ENCODE data around the gene TRAPPC4.
A peak's percentile ranks its signal among the peaks of the same experiment; 100 is the strongest.

TRAPPC4 gene

DNA sequence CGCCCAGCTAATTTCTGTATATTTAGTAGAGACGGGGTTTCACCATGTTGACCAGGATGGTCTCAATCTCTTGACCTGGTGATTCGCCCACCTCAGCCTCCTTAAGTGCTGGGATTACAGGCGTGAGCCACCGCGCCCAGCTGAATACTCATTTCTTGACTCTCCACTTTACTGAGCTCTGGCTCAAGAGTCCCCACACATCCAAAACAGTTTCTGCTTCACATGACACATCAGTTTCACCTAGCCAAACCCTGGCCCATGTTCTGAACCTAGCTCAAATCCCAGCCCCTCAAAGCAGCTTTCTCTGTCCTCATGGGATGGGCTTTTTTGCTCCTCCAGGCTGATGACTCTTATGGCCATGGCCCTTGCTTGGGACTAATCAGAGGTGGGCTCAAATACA, 28.6 kb downstream of the TRAPPC4 start:
- TF ChIP-seq CTCF (IDR thresholded peaks at IDR 0.05; ENCODE audit: extremely low read depth, insufficient read depth, missing control alignments): no peak
- no peak for DNase-seq (ENCODE audit: low spot score)
- in situ Hi-C loops (cut with MboI; ENCODE audit: low pct_unique_long_range_greater_than_20kb, low sequenced_read_pairs, unreplicated experiment): no loop called here

DNA sequence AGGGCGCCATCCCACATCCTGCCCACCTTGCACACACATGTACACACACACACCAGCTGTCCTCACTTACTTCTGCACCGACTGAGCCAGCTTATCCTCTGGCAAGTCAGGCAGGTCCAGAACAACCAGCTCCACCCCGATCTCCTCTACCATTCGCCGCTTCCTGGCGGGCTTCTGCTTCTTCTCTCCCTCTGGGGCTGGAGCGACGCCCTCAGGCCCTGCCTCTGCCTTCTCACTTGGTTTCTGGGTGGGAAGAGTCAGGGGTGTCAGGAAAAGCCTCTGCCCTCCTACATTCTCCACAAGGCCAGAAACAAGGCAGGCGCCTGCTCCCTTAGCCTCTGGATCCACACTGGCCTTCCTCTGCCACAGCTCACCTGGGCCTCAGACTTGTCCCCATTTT, 30.1 kb downstream of the TRAPPC4 start:
- DNase-seq (ENCODE audit: low spot score): no peak
- no peak for TF ChIP-seq CTCF (IDR thresholded peaks at IDR 0.05; ENCODE audit: extremely low read depth, insufficient read depth, missing control alignments)
- in situ Hi-C loops (cut with MboI; ENCODE audit: low pct_unique_long_range_greater_than_20kb, low sequenced_read_pairs, unreplicated experiment): no loop called here

GRCh38 chr11:119049081-119049480, 30.5 kb downstream of the TRAPPC4 start:
- TF ChIP-seq CTCF (IDR thresholded peaks at IDR 0.05; ENCODE audit: extremely low read depth, insufficient read depth, missing control alignments): no peak
- DNase-seq (ENCODE audit: low spot score): no peak
- in situ Hi-C loops (cut with MboI; ENCODE audit: low pct_unique_long_range_greater_than_20kb, low sequenced_read_pairs, unreplicated experiment): no loop called here

DNA sequence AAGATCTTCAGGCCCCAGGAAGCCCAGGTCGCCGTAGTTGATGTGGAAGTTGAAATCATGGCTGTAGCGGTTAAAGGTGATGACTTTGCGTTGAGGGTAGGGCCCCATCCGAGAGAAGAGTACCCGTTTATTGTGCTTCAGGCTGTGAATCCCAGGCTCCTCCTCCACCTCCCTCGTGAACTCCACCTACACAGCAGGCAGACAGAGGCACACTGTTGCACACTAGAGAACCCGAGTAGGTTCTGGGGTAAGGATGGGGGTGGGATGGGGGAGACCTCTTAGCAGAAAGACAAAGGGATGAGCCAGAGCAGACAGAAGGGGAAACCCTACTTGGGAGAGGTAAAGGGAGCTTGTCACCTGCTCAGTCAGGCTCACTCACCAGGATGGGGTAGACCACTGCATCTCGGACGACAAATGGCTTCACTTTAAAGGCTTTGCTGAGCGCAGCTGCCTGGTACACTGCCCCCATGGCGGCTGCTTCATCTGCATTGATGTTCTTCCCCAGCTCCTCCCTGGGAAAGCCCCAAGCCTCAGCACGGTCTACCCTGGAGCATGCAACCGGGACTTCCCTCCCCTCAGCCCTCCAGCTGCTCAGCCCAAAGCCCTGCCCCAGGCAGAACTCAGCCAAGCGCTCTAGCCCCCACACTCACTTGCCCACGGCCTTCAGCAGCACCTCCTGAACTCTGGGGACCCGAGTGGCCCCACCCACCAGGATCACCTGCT, 33.0 kb downstream of the TRAPPC4 start:
- DNase-seq (ENCODE audit: low spot score): peak; percentile 80
- in situ Hi-C loops (cut with MboI; ENCODE audit: low pct_unique_long_range_greater_than_20kb, low sequenced_read_pairs, unreplicated experiment): no loop called here
- TF ChIP-seq CTCF (IDR thresholded peaks at IDR 0.05; ENCODE audit: extremely low read depth, insufficient read depth, missing control alignments): no peak

- in situ Hi-C loops (cut with MboI; ENCODE audit: low pct_unique_long_range_greater_than_20kb, low sequenced_read_pairs, unreplicated experiment): no loop called here
- TF ChIP-seq CTCF (IDR thresholded peaks at IDR 0.05; ENCODE audit: extremely low read depth, insufficient read depth, missing control alignments): no peak
- DNase-seq (ENCODE audit: low spot score): no peak
These were observed 33.7 kb downstream of the TRAPPC4 start for GRCh38 chr11:119052163-119052814.

- DNase-seq (ENCODE audit: low spot score): no peak
- in situ Hi-C loops (cut with MboI; ENCODE audit: low pct_unique_long_range_greater_than_20kb, low sequenced_read_pairs, unreplicated experiment): no loop called here
- no peak for TF ChIP-seq CTCF (IDR thresholded peaks at IDR 0.05; ENCODE audit: extremely low read depth, insufficient read depth, missing control alignments)
These were observed 35.9 kb downstream of the TRAPPC4 start for GRCh38 chr11:119054418-119054817.

Data from GM13977 (cell line).